Muscle of back (tissue), 13 donors: ENCODE results near the gene FANCL. TPM values are rescaled to one million over a fixed set of nuclear protein-coding genes. Genes with fewer than 3 reads are reported as not detected.
A peak's percentile ranks its signal among the peaks of the same experiment; 100 is the strongest.
"Not testable (repeated sequence)": the region's sequence is repeated elsewhere in the genome, so short reads cannot be mapped to it uniquely, and the experiment has no call there.

ENCODE experiments used
- DNase-seq, 3 donors: peaks; one replicate each; pipeline versions ENCODE4 v3.0.0 to v3.0.0-alpha.2; 2013
- long read RNA-seq, 9 donors: transcript quantifications; one replicate each; lab custom pipeline, GENCODE V29; 2026
- polyA plus RNA-seq, 10 donors: library from polyadenylated mRNA; unstranded; fragments of 120-200 nt; gene quantifications; one replicate each; pipeline ENCODE4 v1.2.1, GENCODE V29; 2013; ENCODE audit not compliant: insufficient read length in 10 of 10

Gene FANCL
- 10 to 100 TPM; 18.7 to 34.3 (median 26.5) TPM for polyA plus RNA-seq
- long read RNA-seq, donor 1, transcript FANCL-201 (14 exons, 1,683 nt): major isoform, 5 of 8 reads
- long read RNA-seq, donor 1, partial matches to known transcripts: 0 of 8 reads
- long read RNA-seq, donor 1, other reads (novel, unspliced or antisense): 0 of 8 reads
- long read RNA-seq, donor 2, partial matches to known transcripts: 0 of 4 reads
- long read RNA-seq, donor 2, other reads (novel, unspliced or antisense): 0 of 4 reads
- long read RNA-seq, donor 3: 0 reads
- long read RNA-seq, donor 4: 0 reads
- long read RNA-seq, donor 5, partial matches to known transcripts: 0 of 4 reads
- long read RNA-seq, donor 5, other reads (novel, unspliced or antisense): 0 of 4 reads
- long read RNA-seq, donor 6, partial matches to known transcripts: 0 of 3 reads
- long read RNA-seq, donor 6, other reads (novel, unspliced or antisense): 0 of 3 reads
- long read RNA-seq, donor 7, partial matches to known transcripts: 0 of 1 reads
- long read RNA-seq, donor 7, other reads (novel, unspliced or antisense): 0 of 1 reads
- long read RNA-seq, donor 8, partial matches to known transcripts: 0 of 8 reads
- long read RNA-seq, donor 8, other reads (novel, unspliced or antisense): 0 of 8 reads
- long read RNA-seq, donor 9: 0 reads

GRCh38 chr2:58240670-58241545 lies at the start of gene FANCL:
Gene FANCL (minus strand): TSS chr2:58241325. CDS start chr2:58241313, 12 bp downstream.
- peak; percentile 86 to 97 (median 96) for DNase-seq

DNA sequence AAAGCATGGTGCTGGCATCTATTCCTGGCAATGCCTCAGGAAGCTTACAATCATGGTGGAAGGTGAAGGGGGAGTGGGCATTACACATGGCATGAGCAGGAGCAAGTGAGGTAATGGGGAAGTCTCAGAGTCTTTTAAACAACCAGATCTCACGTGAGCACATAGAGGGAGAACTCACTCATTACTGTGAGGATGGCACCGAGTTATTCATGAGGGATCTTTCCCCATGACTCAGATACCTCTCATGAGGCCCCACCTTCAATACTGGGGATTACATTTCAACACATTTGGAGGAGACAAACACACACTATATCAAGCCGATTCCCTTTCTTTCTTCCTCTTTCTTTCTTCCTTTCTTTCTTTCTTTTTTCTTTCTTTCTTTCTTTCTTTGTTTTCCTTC lies 47.9 kb upstream of the FANCL start:
- DNase-seq: no peak

GRCh38 chr2:58283931-58284330 lies 42.8 kb upstream of the FANCL start:
- no peak for DNase-seq

GRCh38 chr2:58275144-58275543 lies 34.0 kb upstream of the FANCL start:
- DNase-seq: not testable (repeated sequence)

DNA sequence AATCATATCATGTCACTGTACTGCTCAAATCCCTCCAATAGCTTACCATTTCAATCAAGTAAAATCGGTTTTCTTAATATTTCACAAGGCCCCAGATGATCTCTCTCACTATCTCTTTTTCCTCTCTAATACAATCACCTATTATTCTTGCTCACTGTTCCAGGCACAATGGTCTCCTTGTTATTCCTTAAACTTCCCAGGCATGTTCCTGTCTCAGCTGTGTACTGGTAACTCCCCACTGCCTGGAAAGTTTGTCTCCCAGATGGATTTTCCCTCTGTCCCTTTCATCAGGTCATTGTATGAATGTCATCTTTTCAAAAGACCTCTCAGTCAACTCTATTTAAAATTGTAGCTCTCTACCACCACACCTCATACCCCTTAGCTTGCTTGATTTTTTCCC lies 30.7 kb upstream of the FANCL start:
- DNase-seq: no peak

GRCh38 chr2:58268685-58269084 lies 27.6 kb upstream of the FANCL start:
- DNase-seq: no peak

GRCh38 chr2:58266211-58266610 lies 25.1 kb upstream of the FANCL start:
- no peak for DNase-seq

- DNase-seq: no peak
Observed at GRCh38 chr2:58261209-58261608, 20.1 kb upstream of the FANCL start.

DNA sequence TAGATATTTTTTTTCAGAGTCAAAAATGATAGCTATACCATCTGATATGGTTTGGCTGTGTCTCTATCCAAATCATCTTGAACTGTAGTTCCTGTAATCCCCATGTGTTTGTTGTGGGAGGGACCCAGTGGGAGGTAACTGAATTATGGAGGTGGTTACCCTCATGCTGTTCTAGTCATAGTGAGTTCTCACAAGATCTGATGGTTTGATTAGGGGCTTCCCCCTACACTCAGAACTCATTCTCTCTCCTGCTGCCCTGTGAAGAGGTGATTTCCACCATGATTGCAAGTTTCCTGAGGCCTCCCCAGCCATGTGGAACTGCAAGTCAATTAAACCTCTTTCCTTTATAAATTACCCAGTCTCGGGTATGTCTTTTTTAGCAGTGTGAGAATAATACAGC lies 17.3 kb upstream of the FANCL start:
- not testable (repeated sequence) for DNase-seq

DNA sequence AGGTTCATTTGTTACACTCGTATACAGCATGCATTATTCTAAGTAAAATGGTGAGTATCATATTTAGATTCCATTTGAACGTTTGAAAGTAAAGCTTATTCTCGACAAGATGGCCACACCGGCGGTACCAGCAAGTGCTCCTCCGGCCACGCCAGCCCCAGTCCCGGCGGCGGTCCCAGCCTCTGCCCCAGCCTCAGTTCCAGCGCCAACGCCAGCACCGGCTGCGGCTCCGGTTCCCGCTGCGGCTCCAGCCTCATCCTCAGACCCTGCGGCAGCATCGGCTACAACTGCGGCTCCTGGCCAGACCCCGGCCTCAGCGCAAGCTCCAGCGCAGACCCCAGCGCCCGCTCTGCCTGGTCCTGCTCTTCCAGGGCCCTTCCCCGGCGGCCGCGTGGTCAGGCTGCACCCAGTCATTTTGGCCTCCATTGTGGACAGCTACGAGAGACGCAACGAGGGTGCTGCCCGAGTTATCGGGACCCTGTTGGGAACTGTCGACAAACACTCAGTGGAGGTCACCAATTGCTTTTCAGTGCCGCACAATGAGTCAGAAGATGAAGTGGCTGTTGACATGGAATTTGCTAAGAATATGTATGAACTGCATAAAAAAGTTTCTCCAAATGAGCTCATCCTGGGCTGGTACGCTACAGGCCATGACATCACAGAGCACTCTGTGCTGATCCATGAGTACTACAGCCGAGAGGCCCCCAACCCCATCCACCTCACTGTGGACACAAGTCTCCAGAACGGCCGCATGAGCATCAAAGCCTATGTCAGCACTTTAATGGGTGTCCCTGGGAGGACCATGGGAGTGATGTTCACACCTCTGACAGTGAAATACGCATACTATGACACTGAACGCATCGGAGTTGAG lies 10.4 kb upstream of the FANCL start:
- DNase-seq: not testable (repeated sequence)

DNA sequence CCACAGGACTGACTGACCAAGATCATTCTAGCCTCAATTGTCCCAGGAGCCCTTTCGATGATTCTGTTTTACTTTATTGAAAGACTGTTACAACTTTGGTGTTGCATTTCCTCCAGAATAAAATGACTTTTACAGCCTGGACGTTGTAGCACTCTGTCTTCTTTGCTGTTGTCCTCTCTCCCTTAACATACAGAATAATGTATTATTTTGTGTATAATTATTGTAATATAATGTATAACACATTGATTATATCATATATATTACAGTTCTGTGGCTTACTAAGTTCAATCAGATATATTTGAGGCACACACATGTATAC lies 380 bp upstream of the FANCL start:
- DNase-seq: no peak

- no peak for DNase-seq
Observed at GRCh38 chr2:58239243-58239925, 1.7 kb downstream of the FANCL start.

- DNase-seq: no peak
Observed at GRCh38 chr2:58237741-58238140, 3.4 kb downstream of the FANCL start.

DNA sequence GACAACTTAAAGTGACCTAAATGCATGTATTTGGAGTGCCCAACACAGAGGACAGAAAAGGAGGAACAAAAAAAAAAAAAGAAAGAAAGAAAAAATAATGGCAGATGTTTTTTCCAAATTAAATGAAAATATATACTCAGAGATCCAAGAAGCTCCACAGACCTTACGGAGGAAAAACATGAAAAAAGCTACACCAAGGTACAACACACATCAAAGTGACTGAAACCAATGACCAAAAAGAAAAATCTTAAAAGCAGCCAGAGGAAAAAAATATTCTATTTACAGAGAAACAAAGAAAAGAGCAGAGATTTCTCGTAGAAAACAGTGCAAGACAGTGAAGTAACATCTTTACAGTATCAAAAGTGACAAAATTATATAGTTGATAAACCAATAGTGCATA lies 5.1 kb downstream of the FANCL start:
- DNase-seq: no peak

DNA sequence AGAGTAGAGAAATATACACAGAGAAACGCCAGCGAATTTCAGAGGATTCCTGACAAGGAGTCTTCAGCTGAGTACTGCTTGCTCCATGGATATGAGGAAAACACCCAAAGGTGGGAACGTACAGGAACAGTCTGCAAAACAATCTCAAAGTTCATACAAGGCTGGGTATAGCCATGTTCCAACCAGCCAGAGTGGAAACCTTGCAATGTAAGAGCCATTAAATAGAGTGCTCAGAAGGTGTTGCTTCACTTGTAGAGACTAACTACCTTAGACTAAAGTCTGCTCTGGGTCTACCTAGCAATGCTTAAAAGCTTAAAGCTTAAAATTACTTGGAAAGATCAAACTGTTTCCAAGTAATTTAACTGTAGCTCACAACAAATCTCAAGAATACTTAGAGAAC lies 6.0 kb downstream of the FANCL start:
- DNase-seq: no peak

DNA sequence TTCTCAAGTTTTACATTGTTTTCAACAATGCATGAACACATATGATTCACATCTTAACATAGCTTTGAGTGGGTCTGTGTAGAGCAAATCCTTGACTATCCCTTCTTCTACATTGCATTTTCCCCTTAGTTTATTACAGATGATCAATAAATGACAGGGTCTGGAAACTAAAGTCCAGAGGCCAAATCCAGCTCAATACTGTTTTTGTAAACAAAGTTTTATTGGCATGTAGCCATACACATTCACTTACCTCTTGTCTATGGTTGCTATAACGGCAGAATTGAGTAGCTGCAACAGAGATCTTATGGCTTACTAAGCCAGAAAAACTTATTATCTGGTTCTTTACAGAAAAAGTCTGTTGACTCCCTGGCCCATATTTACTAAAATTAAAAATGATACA lies 12.8 kb downstream of the FANCL start:
- no peak for DNase-seq

DNA sequence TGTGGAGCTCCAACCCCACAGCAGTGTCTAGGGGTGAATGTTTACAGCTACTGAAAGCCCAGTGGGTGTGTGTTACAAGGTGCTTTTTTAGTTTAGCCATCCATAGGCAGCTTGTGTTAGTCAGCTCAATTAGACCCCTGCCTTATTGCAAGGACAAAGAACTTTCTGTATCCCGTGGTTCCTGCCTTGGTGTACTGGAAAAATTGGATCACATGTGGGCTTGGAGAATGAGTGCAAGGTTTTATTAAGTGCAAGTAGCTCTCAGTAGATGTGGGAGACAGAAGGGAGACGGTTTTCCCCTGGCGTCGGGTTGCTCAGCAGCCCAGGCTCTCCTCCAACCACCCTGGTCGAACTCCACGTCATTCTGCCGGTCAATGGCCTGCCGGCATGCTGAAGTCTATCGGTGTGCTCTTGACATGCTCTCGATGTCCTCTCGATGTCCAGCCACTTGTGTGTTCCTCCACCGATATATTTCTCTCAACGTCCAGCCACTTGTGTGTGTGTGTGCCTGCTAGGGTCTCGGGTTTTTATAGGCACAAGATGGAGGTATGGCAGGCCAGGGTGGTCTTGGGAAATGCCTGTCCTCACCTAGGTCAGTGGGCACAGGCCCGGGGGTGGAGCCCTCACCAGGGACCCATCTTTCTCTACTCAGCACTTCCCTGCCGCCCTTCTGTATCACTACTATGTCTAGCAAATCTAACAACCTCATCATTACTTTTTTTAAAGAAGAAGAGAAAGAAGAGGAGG lies 13.8 kb downstream of the FANCL start:
- DNase-seq: no peak

- DNase-seq: no peak
Observed at GRCh38 chr2:58221909-58222308, 19.2 kb downstream of the FANCL start.

DNA sequence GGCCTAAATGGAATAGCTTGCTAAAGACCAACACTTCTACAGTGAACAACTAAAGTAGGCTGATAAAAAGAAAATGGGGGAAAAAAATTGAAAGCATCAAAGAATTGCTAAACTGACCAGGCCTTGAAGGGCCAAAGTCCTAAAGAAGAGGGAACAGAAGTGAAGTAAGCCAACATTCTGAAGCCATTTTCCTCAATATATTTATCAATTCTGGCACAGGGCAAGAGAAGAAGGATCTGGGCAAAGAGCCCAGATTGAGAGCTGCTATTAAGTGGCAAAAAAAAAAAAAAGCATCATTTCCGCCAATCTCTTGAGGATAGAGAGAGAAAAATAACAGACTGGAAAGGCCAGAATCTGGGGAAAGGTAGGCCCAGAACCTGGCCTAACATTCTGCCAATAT lies 25.7 kb downstream of the FANCL start:
- peak in 2 of 3 donors; percentile 9 to 11 for DNase-seq

DNA sequence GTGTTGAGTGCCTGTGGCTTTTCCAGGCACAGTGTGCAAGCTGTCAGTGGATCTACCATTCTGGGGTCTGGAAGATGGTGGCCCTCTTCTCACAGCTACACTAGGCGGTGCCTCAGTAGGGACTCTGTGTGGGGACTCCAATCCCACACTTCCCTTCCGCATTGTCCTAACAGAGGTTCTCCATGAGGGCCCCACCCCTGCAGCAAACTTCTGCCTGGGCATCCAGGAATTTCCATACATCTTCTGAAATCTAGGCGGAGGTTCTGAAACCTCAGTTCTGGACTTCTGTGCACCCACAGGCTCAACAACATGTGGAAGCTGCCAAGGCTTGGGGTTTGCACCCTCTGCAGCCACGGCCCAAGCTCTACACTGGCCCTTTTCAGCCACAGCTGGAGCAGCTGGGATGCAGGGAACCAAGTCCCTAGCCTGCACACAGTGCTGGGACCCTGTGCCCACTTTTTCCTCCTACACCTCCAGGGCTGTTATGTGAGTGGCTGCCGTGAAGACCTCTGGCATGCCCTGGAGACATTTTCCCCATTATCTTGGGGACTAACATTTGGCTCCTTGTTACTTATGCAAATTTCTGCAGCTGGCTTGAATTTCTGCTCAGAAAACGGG lies 30.1 kb downstream of the FANCL start:
- DNase-seq: not testable (repeated sequence)
